ENCODE measurements around the gene TSPEAR.
"Not testable (repeated sequence)": the region's sequence is repeated elsewhere in the genome, so short reads cannot be mapped to it uniquely, and the experiment has no call there.

TSPEAR gene

DNA sequence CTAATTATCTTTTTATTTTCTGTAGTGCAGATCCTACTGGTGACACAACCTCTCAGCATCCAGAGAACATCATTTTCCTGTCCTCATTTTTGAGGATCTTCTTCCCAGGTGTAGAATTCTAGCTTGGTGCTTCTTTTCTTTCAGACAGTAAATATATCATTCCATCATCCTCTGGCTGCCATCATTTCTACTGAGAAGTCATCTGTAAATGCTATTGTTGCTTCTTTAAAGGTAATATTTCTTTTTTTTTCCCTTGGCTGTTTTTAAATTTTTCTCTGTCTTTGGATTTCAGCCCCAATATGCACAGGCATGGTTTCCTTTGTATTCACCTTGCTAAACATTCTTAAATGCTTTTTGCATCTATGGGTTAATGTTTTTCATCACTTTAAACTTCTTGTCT lies 87.8 kb downstream of the TSPEAR start:
- DNase-seq = no peak

- no peak for DNase-seq
Observed at GRCh38 chr21:44619886-44620285, 91.5 kb downstream of the TSPEAR start.

DNA sequence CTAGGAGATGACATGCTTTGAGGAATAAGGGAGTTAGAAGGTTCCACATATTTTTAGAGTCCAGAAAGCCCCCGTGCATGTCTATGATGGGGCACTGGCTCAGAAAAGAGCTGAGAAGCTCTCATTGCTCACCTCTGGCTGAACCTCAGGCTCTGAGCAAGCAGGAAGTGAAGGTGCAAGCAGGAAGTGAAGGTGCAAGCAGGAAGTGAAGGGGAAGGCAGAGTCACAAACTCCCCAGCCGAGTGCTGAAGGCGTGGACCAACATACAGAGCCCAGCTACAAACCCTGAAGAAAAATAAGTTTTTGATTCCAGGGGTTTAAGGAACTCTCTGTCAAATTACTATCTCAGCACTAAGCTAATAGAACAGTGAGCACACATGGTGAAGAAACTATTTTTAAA lies 92.5 kb downstream of the TSPEAR start:
- no peak for DNase-seq

DNA sequence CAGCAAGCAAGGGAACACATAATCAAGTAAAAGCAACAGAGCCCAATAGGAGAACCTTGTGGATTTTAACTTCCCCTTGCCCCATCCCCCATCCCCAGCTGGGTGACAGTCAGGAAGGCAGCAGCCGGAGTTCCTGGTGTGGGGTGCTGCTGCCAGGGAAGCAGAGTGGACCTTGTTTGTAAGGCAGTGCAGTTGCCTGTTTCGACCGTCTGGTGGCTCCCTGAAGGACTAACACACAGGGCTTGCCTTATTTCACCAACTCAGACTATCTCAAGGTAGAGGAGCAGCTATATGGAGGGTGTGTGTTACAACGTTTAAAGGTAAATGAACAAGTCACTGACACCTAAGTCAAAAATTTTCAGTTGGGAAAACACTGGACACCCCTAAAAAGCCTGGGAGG lies 92.9 kb downstream of the TSPEAR start:
- DNase-seq = no peak

DNA sequence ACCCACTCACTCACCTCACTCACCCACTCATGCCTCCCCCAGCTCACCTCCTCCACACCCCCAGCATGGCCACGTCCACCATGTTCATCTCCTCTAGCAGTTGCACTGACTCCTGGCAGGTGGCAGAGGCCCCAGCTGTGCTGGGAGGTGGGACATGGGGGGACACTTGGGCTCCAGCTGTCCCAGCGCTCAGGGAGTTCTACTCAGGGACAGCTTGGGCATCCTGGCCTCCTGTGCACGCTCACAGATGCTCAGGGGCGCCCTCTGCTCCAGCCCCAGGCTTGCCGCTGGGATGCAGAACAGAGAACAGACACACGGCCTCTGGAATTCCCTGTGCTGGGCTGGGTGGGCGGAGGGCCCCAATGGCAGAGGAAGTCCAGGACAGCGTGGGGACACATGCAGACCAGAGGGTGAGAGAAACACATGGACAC lies 94.3 kb downstream of the TSPEAR start:
- DNase-seq = no peak

GRCh38 chr21:44616591-44616926 lies 94.8 kb downstream of the TSPEAR start:
- DNase-seq = no peak

- DNase-seq = no peak
Observed at GRCh38 chr21:44615911-44616590, 95.3 kb downstream of the TSPEAR start.

GRCh38 chr21:44615466-44615865 lies 95.9 kb downstream of the TSPEAR start:
- no peak for DNase-seq

- no peak for DNase-seq
Observed at GRCh38 chr21:44614961-44615391, 96.4 kb downstream of the TSPEAR start.

DNA sequence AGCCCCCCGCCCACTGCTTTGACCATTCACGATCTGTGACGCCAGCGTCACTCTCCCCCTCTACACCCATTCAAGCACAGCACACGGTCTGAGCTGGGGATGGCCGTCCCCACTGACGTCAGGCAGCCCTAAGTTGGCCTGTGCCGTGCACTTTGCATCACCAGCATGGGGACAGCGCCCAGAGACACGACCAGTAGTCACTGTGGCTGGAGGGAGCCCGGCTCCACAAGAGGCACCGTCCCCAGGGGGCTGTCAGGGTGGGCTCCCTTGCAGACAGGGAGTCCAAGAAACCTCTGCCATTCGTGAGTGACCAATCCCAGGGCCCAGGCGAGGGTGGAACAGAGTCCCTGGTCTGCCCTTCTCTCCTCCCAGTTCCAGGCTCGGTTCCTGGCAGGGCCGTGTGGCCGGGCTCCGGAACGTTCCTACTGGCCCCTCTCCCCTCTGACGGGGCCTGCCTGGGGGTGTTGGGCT lies 97.2 kb downstream of the TSPEAR start:
- DNase-seq = no peak

DNA sequence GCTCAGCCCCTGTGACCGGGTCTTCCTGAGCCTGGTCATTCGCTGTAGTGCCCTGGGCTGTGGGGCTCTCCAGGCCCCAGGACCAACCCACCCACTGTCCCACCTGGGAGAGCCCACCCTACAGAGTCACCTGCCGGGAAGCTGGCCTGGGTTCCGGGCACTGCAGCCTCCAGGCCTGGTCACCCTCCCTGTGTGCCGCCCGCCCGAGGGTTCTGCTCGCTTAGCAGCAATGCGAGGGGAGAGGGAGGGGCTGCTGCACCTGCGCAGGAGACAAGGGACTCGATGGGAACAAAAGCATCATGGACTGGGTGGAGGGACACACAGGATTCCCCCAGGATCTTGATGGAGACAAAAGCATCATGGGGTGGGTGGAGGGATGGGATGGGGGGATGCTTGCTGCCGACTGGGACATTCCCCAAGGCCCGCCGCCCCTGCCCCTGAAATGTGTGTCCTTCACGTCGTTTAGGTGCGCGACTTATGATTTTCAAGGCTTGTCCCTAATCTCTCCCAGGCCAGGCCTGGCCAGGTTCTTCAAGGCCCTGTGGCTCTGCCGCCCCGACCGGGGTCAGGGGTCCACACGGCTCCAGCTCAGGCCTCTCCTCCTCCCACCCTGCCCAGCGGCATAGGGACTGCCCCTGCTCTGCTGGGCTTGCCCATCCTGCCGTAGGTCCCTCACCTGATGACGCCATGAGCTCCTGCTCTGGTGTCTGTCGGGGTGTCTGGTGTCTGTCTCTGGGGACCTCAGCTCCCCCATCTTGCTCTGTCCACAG lies 97.8 kb downstream of the TSPEAR start:
- no peak for DNase-seq

DNA sequence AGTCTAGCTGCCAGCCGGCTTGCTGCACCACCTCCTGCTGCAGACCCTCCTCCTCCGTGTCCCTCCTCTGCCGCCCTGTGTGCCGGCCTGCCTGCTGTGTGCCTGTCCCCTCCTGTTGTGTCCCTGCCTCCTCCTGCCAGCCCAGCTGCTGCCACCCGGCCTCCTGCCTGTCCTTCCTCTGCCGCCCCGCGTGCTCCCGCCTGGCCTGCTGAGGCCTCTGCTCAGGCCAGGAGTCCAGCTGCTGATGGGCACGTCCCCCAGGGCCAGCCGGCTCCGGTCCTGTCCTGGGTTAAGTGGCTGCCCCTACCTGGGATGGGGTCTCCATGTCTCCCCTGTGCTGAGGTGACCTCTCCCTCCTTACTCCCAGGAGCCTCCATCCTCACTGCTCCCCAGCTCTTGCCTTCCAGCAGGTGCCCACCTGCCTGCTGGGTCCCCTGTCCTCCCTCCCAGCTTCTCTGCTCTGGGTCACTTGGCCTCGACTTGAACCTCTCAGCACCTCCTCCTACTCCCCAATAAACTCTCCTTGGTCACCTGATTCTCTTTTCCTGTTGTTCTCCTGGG lies 98.6 kb downstream of the TSPEAR start:
- DNase-seq = no peak

GRCh38 chr21:44612029-44612486 lies 99.3 kb downstream of the TSPEAR start, which contains the start of gene KRTAP10-8:
Gene KRTAP10-8, plus strand, starts transcription at chr21:44612079. Its CDS starts 22 bp downstream, at chr21:44612101.
- DNase-seq = no peak

- no peak for DNase-seq
Observed at GRCh38 chr21:44611551-44611950, 99.8 kb downstream of the TSPEAR start.

DNA sequence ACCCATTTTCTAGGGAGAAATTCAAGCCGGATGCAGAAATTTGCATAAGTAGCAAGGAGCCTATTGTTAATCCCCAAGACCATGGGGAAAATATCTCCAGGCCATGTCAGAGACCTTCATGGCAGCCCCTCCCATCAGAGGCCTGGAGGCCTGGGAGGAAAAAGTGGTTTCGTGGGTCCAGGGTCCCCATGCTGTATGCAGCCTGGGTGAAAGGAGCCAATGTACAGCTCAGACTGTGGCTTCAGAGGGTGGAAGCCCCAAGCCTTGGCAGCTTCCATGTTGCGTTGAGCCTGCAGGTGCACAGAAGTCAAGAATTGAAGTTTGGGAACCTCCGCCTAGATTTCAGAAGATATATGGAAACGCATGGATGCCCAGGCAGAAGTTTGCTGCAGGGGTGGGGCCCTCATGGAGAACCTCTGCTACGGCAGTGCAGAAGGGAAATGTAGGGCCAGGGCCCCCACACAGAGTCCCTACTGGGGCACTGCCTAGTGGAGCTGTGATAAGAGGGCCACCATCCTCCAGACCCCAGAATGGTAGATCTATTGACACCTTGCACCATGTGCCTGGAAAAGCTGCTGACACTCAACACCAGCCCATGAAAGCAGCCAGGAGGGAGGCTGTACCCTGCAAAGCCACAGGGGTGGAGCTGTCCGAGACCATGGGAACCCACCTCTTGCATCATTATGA lies 101.1 kb downstream of the TSPEAR start:
- not testable (repeated sequence) for DNase-seq

- DNase-seq = no peak
Observed at GRCh38 chr21:44609193-44609592, 102.2 kb downstream of the TSPEAR start.

GRCh38 chr21:44606495-44606894 lies 104.9 kb downstream of the TSPEAR start:
- no peak for DNase-seq

- no peak for DNase-seq
Observed at GRCh38 chr21:44603911-44604310, 107.5 kb downstream of the TSPEAR start.

DNA sequence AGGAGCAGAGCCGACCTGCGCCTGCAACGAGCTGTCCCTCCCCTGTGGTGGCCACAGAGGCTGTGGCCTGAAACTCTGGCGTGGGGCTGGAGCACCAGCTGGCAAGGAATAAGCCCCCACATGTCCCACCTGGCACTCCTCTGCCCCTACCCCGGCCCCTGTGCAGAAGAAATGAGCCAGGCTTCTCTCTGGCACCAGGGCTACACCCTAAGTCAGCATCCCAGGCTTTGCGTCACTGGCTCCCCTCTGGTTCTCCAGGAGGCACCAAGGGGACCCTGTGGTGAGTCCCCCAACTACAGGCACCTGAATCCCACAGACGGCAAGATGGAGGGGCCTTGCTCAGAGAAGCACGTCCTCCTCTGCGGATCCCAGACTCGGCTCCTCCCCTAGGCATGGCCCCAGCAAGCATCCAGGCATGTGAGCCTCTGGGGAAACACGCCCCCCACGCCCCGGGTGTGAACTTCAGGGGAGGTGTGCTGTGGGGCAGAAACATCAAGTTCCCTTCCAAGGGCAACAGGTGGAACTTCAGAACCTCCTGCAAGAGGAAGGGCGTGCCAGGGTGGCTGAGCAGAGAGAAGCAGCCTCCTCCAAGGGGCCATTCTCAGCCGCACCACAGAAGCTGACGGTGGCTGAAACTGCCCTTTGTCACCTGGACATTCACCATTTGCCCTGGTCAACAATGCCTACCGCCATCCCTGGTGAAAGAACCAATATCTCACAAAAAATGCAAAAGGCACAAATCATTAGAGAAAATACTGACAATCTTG lies 108.1 kb downstream of the TSPEAR start:
- no peak for DNase-seq

GRCh38 chr21:44602463-44602850 lies 108.9 kb downstream of the TSPEAR start:
- DNase-seq = no peak

DNA sequence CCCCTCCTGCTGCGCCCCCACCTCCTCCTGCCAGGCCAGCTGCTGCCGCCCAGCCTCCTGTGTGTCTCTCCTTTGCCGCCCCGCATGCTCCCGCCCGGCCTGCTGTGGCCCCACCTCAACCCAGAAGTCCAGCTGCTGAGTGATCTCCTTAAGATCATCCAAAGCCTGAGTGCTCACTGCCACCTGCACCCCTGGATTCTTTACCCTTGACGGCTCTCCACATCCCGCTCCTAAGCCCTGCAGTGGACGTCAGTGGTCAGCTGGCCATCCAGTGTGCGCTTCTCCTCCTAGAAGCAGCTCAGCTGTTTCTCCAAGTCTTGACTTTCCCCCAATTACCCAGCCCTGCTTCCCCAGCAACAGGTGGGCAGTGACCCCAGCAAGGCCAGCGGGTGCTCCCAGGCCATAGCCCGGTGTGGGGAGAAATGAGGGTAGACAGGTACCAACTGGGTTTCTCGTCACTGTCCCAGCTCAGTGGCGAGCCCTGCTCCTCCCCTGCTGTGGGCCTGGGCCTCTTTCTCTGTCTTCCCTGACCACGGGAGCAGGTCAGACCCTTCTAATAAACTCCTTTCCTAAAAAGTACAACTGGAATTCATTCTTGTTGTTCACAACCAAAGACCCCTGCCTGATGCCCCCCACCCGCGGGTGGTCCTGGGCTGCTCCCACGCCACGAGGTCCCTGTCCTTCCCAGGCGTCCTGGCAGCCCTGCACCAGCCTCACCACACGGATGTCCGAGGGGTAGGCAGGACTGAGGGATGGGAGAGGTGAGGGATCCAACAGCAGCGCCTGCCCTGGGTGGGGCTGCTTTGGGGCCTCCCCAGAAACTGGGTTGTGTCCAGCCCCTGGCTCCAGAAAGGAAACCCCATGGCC lies 109.5 kb downstream of the TSPEAR start:
- DNase-seq = no peak

GRCh38 chr21:44601091-44601490 lies 110.3 kb downstream of the TSPEAR start:
- DNase-seq = not testable (repeated sequence)

All from SHP77 treated with DMSO at 0.1 percent for 48 hours (cell line).